Measurements from ENCODE around the gene MESP1.

Gene MESP1

DNA sequence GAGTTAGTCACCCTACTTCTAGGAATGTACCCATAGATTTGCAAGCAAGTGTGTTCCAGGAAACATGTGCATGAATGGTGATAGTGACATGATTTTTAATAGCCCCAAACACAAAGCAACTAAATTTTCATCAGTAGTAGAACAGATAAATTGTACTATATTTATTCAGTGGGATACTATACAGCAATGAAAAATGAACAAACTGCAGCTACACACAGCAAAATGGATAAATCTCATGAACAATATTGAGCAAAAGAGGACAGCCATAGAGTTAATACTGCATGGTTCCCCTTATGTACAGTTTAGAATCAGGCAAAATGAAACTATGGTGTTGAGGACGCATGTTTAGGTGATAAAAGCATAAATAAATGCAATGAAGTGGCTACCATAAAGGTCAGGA is 26.0 kb downstream of the MESP1 start:
- DNase-seq (ENCODE audit: low read depth in 3 of 3, low spot score in 1 of 3), result no peak

DNA sequence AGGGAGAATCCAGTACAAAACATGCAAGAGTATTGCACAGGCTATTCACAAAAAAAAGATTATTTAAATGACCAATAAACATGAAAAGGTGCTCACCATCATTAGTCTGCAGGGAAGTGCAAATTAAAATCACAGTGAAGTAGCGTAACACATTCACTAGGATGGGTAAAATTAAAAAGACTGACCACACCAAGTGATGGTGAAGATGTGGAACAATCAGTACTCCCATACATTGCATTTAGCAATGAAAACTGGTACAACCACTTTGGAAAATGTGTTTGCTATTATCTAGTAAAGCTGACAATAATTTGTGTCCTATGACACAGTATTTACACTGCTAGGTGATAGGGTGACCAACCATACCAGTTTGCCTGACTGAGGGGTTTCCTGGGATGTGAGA is 26.4 kb downstream of the MESP1 start:
- DNase-seq (ENCODE audit: low read depth in 3 of 3, low spot score in 1 of 3), result no peak

DNA sequence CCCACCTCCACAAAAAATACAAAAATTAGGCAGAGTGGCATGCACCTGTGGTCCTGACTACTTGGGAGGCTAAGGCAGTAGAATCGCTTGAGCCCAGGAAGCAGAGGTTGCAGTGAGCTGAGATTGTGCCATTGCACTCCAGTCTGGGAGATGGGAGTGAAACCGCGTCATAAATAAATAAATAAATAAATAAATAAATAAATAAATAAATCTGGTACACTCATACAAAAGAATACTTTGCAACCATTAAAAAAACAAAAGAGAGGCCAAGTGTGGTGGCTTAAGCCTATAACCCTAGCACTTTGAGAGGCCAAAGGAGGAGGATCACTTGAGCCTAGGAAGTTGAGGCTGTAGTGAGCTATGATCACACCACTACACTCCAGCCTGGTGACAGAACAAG is 28.0 kb downstream of the MESP1 start:
- DNase-seq (ENCODE audit: low read depth in 3 of 3, low spot score in 1 of 3), result no peak

DNA sequence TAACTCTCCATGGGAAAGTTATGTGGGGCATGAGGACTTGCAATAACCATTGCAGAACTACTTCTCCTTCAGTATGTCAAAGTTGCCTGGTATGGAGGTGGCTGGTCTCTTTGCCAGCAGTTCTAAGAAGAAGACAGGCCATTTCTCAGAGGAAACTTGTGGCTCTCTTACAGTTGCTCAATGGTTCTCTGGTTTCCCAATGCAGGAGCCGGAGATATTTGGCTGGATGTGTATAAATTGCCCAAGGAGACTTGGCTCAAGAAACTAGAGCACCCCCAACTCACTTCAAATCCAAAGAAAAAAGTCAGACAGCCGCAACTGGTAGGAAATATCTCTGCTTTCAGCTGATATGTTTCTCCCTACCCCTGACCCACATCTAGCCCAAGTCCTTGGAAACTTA is 36.3 kb downstream of the MESP1 start:
- no peak for DNase-seq (ENCODE audit: low read depth in 3 of 3, low spot score in 1 of 3)

DNA sequence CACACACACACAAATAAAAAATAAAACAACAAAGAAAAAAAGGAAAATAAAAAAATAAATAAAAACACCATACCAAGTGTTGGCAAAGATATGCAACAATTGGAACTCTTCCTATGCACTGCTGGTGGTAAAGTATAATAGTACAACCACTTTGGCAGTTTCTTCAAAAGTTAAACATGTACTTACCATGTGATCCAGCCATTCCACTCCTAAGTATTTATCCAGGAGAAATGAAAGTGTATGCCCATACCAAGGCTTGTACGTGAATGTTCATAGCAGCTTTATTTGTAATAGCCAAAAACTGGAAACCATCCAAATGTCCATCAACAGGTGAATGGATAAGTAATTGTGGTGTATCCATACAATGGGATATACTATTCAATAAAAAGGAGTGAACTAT is 43.5 kb downstream of the MESP1 start:
- no peak for DNase-seq (ENCODE audit: low read depth in 3 of 3, low spot score in 1 of 3)

DNA sequence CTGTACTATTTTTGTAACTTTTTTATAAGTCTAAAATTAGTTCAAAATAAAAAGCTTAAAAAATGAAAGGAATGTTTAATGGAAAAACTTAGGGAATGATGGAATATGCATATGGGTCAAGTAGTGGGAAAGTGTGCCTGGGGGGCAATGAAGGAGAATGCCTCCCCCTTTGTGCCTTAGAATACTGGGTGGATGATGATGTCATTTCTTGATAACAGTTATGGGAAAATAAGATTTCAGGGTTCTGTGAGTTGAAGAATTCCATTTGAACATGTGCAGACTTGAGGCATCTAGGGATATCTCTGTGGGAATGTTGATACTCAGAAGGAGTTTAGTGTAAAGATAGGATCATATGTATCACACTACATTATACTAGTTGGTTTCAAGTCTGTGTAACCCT is 46.6 kb downstream of the MESP1 start:
- no peak for DNase-seq (ENCODE audit: low read depth in 3 of 3, low spot score in 1 of 3)
